ENCODE data around the gene VSTM1. TPM values are rescaled to one million over a fixed set of nuclear protein-coding genes. Genes with fewer than 3 reads are reported as not detected.
"Not testable (repeated sequence)": the region's sequence is repeated elsewhere in the genome, so short reads cannot be mapped to it uniquely, and the experiment has no call there.

VSTM1 gene
- total RNA-seq, 1 experiment from 2014 or later = not detected

- DNase-seq (ENCODE audit: low read depth) = no peak
Observed at GRCh38 chr19:54073829-54074228, 10.1 kb upstream of the VSTM1 start.

- DNase-seq (ENCODE audit: low read depth) = no peak
Observed at GRCh38 chr19:54069470-54069869, 5.8 kb upstream of the VSTM1 start.

- DNase-seq (ENCODE audit: low read depth) = no peak
Observed at GRCh38 chr19:54062643-54063042, 1.1 kb downstream of the VSTM1 start.

- DNase-seq (ENCODE audit: low read depth) = no peak
Observed at GRCh38 chr19:54047616-54048015, 16.1 kb downstream of the VSTM1 start.

- no peak for DNase-seq (ENCODE audit: low read depth)
Observed at GRCh38 chr19:54045771-54046170, 17.9 kb downstream of the VSTM1 start.

GRCh38 chr19:54042989-54043388 is 20.7 kb downstream of the VSTM1 start:
- no peak for DNase-seq (ENCODE audit: low read depth)

GRCh38 chr19:54041969-54042606 is 21.6 kb downstream of the VSTM1 start:
- peak; percentile 33 for DNase-seq (ENCODE audit: low read depth)

- no peak for DNase-seq (ENCODE audit: low read depth)
Observed at GRCh38 chr19:54040003-54040402, 23.7 kb downstream of the VSTM1 start.

GRCh38 chr19:54036542-54036941 is 27.2 kb downstream of the VSTM1 start:
- not testable (repeated sequence) for DNase-seq (ENCODE audit: low read depth)

GRCh38 chr19:54035215-54036178 is 28.2 kb downstream of the VSTM1 start:
- peak; percentile 86 for DNase-seq (ENCODE audit: low read depth)

GRCh38 chr19:54030895-54031586 is 32.7 kb downstream of the VSTM1 start:
- peak; percentile 52 for DNase-seq (ENCODE audit: low read depth)

- DNase-seq (ENCODE audit: low read depth) = peak; percentile 80
Observed at GRCh38 chr19:54029930-54030490, 33.7 kb downstream of the VSTM1 start.

GRCh38 chr19:54029301-54029700 is 34.4 kb downstream of the VSTM1 start:
- no peak for DNase-seq (ENCODE audit: low read depth)

- no peak for DNase-seq (ENCODE audit: low read depth)
Observed at GRCh38 chr19:54026656-54027055, 37.0 kb downstream of the VSTM1 start.

GRCh38 chr19:54024660-54025059 is 39.0 kb downstream of the VSTM1 start:
- DNase-seq (ENCODE audit: low read depth) = peak; percentile 38

GRCh38 chr19:54023191-54023590 is 40.5 kb downstream of the VSTM1 start:
- peak; percentile 15 for DNase-seq (ENCODE audit: low read depth)

- DNase-seq (ENCODE audit: low read depth) = no peak
Observed at GRCh38 chr19:54021932-54022331, 41.8 kb downstream of the VSTM1 start.

GRCh38 chr19:54021363-54021762 is 42.3 kb downstream of the VSTM1 start:
- DNase-seq (ENCODE audit: low read depth) = no peak

GRCh38 chr19:54017261-54017660 is 46.4 kb downstream of the VSTM1 start:
- DNase-seq (ENCODE audit: low read depth) = peak; percentile 81

GRCh38 chr19:54014920-54015560 is 48.7 kb downstream of the VSTM1 start:
- DNase-seq (ENCODE audit: low read depth) = no peak

- no peak for DNase-seq (ENCODE audit: low read depth)
Observed at GRCh38 chr19:54013866-54014265, 49.8 kb downstream of the VSTM1 start.
